GM12878 (cell line): ENCODE results near the gene BAK1. TPM values are rescaled to one million over a fixed set of nuclear protein-coding genes. Genes with fewer than 3 reads are reported as not detected.

ENCODE experiments used
- ATAC-seq: fragments of 200-7000 bp; cut with Tn5 transposase; 3 replicates; pipeline ENCODE4 v1.9.1; 2020; ENCODE audit warnings: mild to moderate bottlenecking, moderate library complexity
- BruUV-seq: library from RNA; stranded (reverse); fragments of 400-500 nt; replicated peaks from 2 replicates; lab custom pipeline; 2021; lab: Mats Ljungman, UMichigan
- CTCF ChIA-PET: fragments of 300-600 bp; sonication (Branson Sonifier 250); formaldehyde crosslinking; extraction: SDS; loops from one replicate; lab custom pipeline; 2021; ENCODE audit warnings: inconsistent platforms; lab: Yijun Ruan, JAX
- POLR2A ChIA-PET: fragments of 350-600 bp; formaldehyde crosslinking; extraction: SDS; loops from one replicate; lab custom pipeline; 2021; ENCODE audit warnings: inconsistent platforms; lab: Charles Lee
- RAD21 ChIA-PET: fragments of 300-600 bp; sonication (Branson Sonifier 250); formaldehyde crosslinking; loops from one replicate; lab custom pipeline; 2023; ENCODE audit warnings: antibody characterized with exemption; ENCODE audit not compliant: unreplicated experiment; lab: Charles Lee
- SMC1A ChIA-PET: fragments of 300-600 bp; sonication (Branson Sonifier 250); formaldehyde crosslinking; loops from one replicate; lab custom pipeline; 2023; ENCODE audit not compliant: unreplicated experiment, uncharacterized antibody; lab: Charles Lee
- DNase-seq: peaks from one replicate; pipeline ENCODE4 v3.0.0-alpha.2; 2011; ENCODE audit warnings: low read depth, low spot score
- FAIRE-seq: peaks from 3 replicates; lab custom pipeline; 2011; peaks lifted over from hg19 to GRCh38; lab: Jason Lieb, UNC
- H2AFZ ChIP-seq: 2 replicates; pipeline ENCODE4 v1.6.0; 2011; ENCODE audit warnings: low read depth, low read length, control low read depth; ENCODE audit not compliant: control insufficient read depth
- H3K27ac ChIP-seq: 2 replicates; pipeline ENCODE4 v1.5.1; 2011; ENCODE audit warnings: control low read depth; ENCODE audit not compliant: control insufficient read depth, insufficient read depth
- H3K27me3 ChIP-seq, 2 experiments: replicated peaks in 1 of 2; 2 replicates each; pipeline versions ENCODE4 v1.6.0 to v1.6.1; 2011; ENCODE audit warnings: low read length in 1 of 2; ENCODE audit not compliant: control insufficient read depth in 2 of 2, insufficient read depth in 2 of 2
- H3K36me3 ChIP-seq, 2 experiments: 2 replicates each; pipeline ENCODE4 v1.5.1; 2011; ENCODE audit warnings: low read length in 1 of 2; ENCODE audit not compliant: control insufficient read depth in 2 of 2, insufficient read depth in 2 of 2
- H3K4me1 ChIP-seq: 2 replicates; pipeline ENCODE4 v1.6.1; 2011; ENCODE audit warnings: mild to moderate bottlenecking, low read length, moderate library complexity, mixed read lengths; ENCODE audit not compliant: control insufficient read depth, insufficient read depth
- H3K4me2 ChIP-seq: 2 replicates; pipeline ENCODE4 v1.6.0; 2011; ENCODE audit warnings: control low read depth; ENCODE audit not compliant: control insufficient read depth, insufficient read depth
- H3K4me3 ChIP-seq: fragments of 200-600 bp; sonication (generic); 2 replicates; pipeline ENCODE4 v1.5.1; 2016
- H3K79me2 ChIP-seq: 2 replicates; pipeline ENCODE4 v1.6.0; 2011; ENCODE audit warnings: low read length; ENCODE audit not compliant: control insufficient read depth, insufficient read depth
- H3K9ac ChIP-seq: 2 replicates; pipeline ENCODE4 v1.8.0; 2011; ENCODE audit warnings: low read length, control low read depth, mixed read lengths; ENCODE audit not compliant: control insufficient read depth, insufficient read depth
- H3K9me3 ChIP-seq: replicated peaks from 3 replicates; pipeline ENCODE4 v1.5.1; 2011; ENCODE audit warnings: mild to moderate bottlenecking, low read length; ENCODE audit not compliant: control insufficient read depth, insufficient read depth
- H4K20me1 ChIP-seq: 2 replicates; pipeline ENCODE4 v1.6.0; 2011; ENCODE audit not compliant: control insufficient read depth, insufficient read depth
- CBX5 ChIP-seq: sonication (generic); IDR thresholded peaks from 2 replicates; pipeline ENCODE4 v1.6.1; 2016; ENCODE audit warnings: low read depth, moderate library complexity, mild to moderate bottlenecking, inconsistent platforms
- CEBPB ChIP-seq, 2 experiments: fragments of 150-350 bp in 1 of 2; IDR thresholded peaks; 2 replicates each; pipeline ENCODE4 v1.6.1; 2012 to 2014; ENCODE audit warnings: low read depth in 2 of 2, low read length in 2 of 2, borderline replicate concordance in 1 of 2, inconsistent platforms in 1 of 2
- JUND ChIP-seq: IDR thresholded peaks from 2 replicates; pipeline ENCODE4 v1.6.1; 2012; ENCODE audit warnings: low read depth, mild to moderate bottlenecking, low read length, improper control_type of control experiment, moderate library complexity
- KLF5 ChIP-seq: fragments of 450-650 bp; IDR thresholded peaks from 2 replicates; pipeline ENCODE4 v1.6.1; 2014; ENCODE audit warnings: mild to moderate bottlenecking; ENCODE audit not compliant: partially characterized antibody
- PAX5 ChIP-seq: IDR thresholded peaks from 2 replicates; pipeline ENCODE4 v1.6.1; 2011; ENCODE audit warnings: low read depth, low read length, borderline replicate concordance
- POLR2AphosphoS5 ChIP-seq: IDR thresholded peaks from 2 replicates; pipeline ENCODE4 v1.6.1; 2011; ENCODE audit warnings: mild to moderate bottlenecking, low read length, inconsistent platforms
- RAD21 ChIP-seq: IDR thresholded peaks from 2 replicates; pipeline ENCODE4 v1.6.1; 2011; ENCODE audit warnings: mild to moderate bottlenecking, low read depth, low read length, moderate library complexity; ENCODE audit not compliant: insufficient read depth
- RFX5 ChIP-seq: IDR thresholded peaks from 2 replicates; pipeline ENCODE4 v1.6.1; 2011; ENCODE audit warnings: low read depth, low read length, improper control_type of control experiment
- ZNF217 ChIP-seq: fragments of 450-650 bp; IDR thresholded peaks from 2 replicates; pipeline ENCODE4 v1.6.1; 2017; ENCODE audit warnings: antibody characterized with exemption, mild to moderate bottlenecking
- ZZZ3 ChIP-seq: IDR thresholded peaks from 2 replicates; pipeline ENCODE4 v1.6.1; 2011; ENCODE audit warnings: low read depth; ENCODE audit not compliant: control insufficient read depth, insufficient read length
- WGBS: methylation state at CpG from one replicate; pipeline ENCODE4 v1.1.6; 2016; ENCODE audit warnings: low lambda C conversion rate; ENCODE audit not compliant: insufficient replicate concordance, insufficient coverage; ENCODE audit errors: missing lambda C conversion rate; 5-methylcytosine and 5-hydroxymethylcytosine counted together
- in situ Hi-C: fragments of 300-500 bp; cut with MboI; formaldehyde crosslinking; loops from 9 replicates; pipeline ENCODE4 v1.14.3; 2018; ENCODE audit warnings: mixed read lengths
- intact Hi-C: fragments of 100-400 bp; cut with micrococcal nuclease; formaldehyde crosslinking; loops from one replicate; pipeline ENCODE4 v1.14.2; 2022; ENCODE audit not compliant: unreplicated experiment
- polyA plus RNA-seq, 11 experiments: library from polyadenylated mRNA; depleted of rRNA in 4 of 11; unstranded in 6 of 11; stranded (reverse) in 5 of 11; fragments of >200 nt; fragmentation: Nextera tagmentation in 4 of 11; fragmentation: Illumina TruSeq in 1 of 11; extraction: Ambion mirVana in 4 of 11; extraction: Trizol in 1 of 11; gene quantifications; 1 replicate in 1 of 11; 2 replicates in 10 of 11; pipeline versions ENCODE4 v1.2.1 to v1.2.3, GENCODE V29; 2011 to 2016; ENCODE audit warnings: inconsistent platforms in 2 of 11, missing spikeins in 2 of 11, low read depth in 1 of 11
- total RNA-seq, 4 experiments: library from RNA; depleted of rRNA in 3 of 4; stranded (reverse); fragments of >200 nt in 3 of 4; fragmentation: Illumina TruSeq in 1 of 4; extraction: Trizol in 1 of 4; gene quantifications; 2 replicates each; pipeline versions ENCODE4 v1.2.1 to v1.2.3, GENCODE V29; 2013 to 2021
- TF ChIP-seq, protein P1 (sequence below): fragments of 450-650 bp; IDR thresholded peaks from 2 replicates; pipeline ENCODE4 v1.6.1; 2016; ENCODE audit warnings: mild to moderate bottlenecking
- TF ChIP-seq, protein P2 (sequence below): fragments of 150-350 bp; IDR thresholded peaks from 2 replicates; pipeline ENCODE4 v1.6.1; 2014; ENCODE audit warnings: mild to moderate bottlenecking, low read depth, low read length
- TF ChIP-seq, protein P3 (sequence below): fragments of 150-350 bp; IDR thresholded peaks from 2 replicates; pipeline ENCODE4 v1.6.1; 2016; ENCODE audit warnings: low read depth, low read length
- TF ChIP-seq, protein P4 (sequence below): fragments of 450-650 bp; IDR thresholded peaks from 2 replicates; pipeline ENCODE4 v1.6.1; 2017; ENCODE audit warnings: low read depth, mild to moderate bottlenecking, moderate library complexity
- TF ChIP-seq, protein P5 (sequence below): IDR thresholded peaks from 2 replicates; pipeline ENCODE4 v1.6.1; 2011; ENCODE audit warnings: low read depth, mild to moderate bottlenecking, low read length, moderate library complexity, borderline replicate concordance; ENCODE audit errors: extremely low read depth

BAK1 gene
- total and polyA plus RNA-seq, 10 of the 15 experiments (the other 5 are each of a cell fraction or from before 2014, with no cell fraction given), result 6.3 to 65.8 (median 29.6) TPM

- RAD21 ChIA-PET, result no interaction called here
- no peak for FAIRE-seq
- CTCF ChIA-PET, result interaction anchor here (0.6 to 1.3 kb wide), 7 partner anchors 19 to 179 kb away, joined by 3 to 4 read pairs (median 3); no protein-coding TSS in a partner anchor
- no peak overlapping the region for H3K9ac ChIP-seq
- H3K9me3 ChIP-seq, result no peaks in the 10 kb centered on the region
- WGBS, result 98% methylated on average over 6 of the region's 6 CpGs
- H2AFZ ChIP-seq, result no peak overlapping the region
- POLR2A ChIA-PET, result interaction anchor here (0.7 to 3.4 kb wide), 5 partner anchors 11 to 271 kb away, joined by 3 to 26 read pairs (median 5); partner anchors contain the start of gene BAK1
- H3K27me3 ChIP-seq, result no peaks in the 10 kb centered on the region
- no peaks in the 10 kb centered on the region for H3K79me2 ChIP-seq
- no peak overlapping the region for H3K27ac ChIP-seq
- no peaks in the 10 kb centered on the region for H4K20me1 ChIP-seq
- H3K36me3 ChIP-seq, result peaks cover 5 to 8% of the 10 kb centered on the region in 2 experiments; a peak in 3 of 4 replicates
- no peak for DNase-seq
- no peak overlapping the region for H3K4me3 ChIP-seq
- BruUV-seq, result no TSS peak
- intact Hi-C loops, result no loop called here
- no peak for ATAC-seq
- SMC1A ChIA-PET, result interaction anchor here (0.8 to 1.5 kb wide), 7 partner anchors 10 to 179 kb away, joined by 3 to 5 read pairs (median 4); partner anchors contain the start of gene ZBTB9
- H3K4me2 ChIP-seq, result no peak overlapping the region
- H3K4me1 ChIP-seq, result peaks cover 18% of the 10 kb centered on the region
- in situ Hi-C loops, result no loop called here
- TF ChIP-seq CEBPB (IDR thresholded peaks at IDR 0.05; ENCODE audit: borderline replicate concordance in 1 of 2, low read depth in 2 of 2, low read length in 2 of 2) (no peak), ZNF217 (no peak), JUND (no peak), RAD21 (no peak), POLR2AphosphoS5 (no peak), PAX5 (no peak), RFX5 (no peak), ZZZ3 (no peak), KLF5 (no peak), CBX5 (no peak)
- TF ChIP-seq, protein P1, sequence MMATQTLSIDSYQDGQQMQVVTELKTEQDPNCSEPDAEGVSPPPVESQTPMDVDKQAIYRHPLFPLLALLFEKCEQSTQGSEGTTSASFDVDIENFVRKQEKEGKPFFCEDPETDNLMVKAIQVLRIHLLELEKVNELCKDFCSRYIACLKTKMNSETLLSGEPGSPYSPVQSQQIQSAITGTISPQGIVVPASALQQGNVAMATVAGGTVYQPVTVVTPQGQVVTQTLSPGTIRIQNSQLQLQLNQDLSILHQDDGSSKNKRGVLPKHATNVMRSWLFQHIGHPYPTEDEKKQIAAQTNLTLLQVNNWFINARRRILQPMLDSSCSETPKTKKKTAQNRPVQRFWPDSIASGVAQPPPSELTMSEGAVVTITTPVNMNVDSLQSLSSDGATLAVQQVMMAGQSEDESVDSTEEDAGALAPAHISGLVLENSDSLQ, result no peak
- TF ChIP-seq, protein P2, sequence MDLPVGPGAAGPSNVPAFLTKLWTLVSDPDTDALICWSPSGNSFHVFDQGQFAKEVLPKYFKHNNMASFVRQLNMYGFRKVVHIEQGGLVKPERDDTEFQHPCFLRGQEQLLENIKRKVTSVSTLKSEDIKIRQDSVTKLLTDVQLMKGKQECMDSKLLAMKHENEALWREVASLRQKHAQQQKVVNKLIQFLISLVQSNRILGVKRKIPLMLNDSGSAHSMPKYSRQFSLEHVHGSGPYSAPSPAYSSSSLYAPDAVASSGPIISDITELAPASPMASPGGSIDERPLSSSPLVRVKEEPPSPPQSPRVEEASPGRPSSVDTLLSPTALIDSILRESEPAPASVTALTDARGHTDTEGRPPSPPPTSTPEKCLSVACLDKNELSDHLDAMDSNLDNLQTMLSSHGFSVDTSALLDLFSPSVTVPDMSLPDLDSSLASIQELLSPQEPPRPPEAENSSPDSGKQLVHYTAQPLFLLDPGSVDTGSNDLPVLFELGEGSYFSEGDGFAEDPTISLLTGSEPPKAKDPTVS, result no peak
- TF ChIP-seq, protein P3, sequence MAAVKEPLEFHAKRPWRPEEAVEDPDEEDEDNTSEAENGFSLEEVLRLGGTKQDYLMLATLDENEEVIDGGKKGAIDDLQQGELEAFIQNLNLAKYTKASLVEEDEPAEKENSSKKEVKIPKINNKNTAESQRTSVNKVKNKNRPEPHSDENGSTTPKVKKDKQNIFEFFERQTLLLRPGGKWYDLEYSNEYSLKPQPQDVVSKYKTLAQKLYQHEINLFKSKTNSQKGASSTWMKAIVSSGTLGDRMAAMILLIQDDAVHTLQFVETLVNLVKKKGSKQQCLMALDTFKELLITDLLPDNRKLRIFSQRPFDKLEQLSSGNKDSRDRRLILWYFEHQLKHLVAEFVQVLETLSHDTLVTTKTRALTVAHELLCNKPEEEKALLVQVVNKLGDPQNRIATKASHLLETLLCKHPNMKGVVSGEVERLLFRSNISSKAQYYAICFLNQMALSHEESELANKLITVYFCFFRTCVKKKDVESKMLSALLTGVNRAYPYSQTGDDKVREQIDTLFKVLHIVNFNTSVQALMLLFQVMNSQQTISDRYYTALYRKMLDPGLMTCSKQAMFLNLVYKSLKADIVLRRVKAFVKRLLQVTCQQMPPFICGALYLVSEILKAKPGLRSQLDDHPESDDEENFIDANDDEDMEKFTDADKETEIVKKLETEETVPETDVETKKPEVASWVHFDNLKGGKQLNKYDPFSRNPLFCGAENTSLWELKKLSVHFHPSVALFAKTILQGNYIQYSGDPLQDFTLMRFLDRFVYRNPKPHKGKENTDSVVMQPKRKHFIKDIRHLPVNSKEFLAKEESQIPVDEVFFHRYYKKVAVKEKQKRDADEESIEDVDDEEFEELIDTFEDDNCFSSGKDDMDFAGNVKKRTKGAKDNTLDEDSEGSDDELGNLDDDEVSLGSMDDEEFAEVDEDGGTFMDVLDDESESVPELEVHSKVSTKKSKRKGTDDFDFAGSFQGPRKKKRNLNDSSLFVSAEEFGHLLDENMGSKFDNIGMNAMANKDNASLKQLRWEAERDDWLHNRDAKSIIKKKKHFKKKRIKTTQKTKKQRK, result no peak
- TF ChIP-seq, protein P4, sequence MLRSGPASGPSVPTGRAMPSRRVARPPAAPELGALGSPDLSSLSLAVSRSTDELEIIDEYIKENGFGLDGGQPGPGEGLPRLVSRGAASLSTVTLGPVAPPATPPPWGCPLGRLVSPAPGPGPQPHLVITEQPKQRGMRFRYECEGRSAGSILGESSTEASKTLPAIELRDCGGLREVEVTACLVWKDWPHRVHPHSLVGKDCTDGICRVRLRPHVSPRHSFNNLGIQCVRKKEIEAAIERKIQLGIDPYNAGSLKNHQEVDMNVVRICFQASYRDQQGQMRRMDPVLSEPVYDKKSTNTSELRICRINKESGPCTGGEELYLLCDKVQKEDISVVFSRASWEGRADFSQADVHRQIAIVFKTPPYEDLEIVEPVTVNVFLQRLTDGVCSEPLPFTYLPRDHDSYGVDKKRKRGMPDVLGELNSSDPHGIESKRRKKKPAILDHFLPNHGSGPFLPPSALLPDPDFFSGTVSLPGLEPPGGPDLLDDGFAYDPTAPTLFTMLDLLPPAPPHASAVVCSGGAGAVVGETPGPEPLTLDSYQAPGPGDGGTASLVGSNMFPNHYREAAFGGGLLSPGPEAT, result no peak
- TF ChIP-seq, protein P5, sequence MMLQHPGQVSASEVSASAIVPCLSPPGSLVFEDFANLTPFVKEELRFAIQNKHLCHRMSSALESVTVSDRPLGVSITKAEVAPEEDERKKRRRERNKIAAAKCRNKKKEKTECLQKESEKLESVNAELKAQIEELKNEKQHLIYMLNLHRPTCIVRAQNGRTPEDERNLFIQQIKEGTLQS, result no peak
Observed at GRCh38 chr6:33568826-33569570, 11.1 kb downstream of the BAK1 start.
